ENCODE results near the gene CDKN2B-AS1.

- no peak for TF ChIP-seq CTCF (IDR thresholded peaks at IDR 0.05)
- TF ChIP-seq POLR2A (IDR thresholded peaks at IDR 0.05), result no peak
Observed at GRCh38 chr9:21969951-21970799, 24.4 kb upstream of the CDKN2B-AS1 start.
